SK-N-SH treated with all-trans-retinoic acid at 6 μM for 48 hours (cell line): ENCODE data around the gene SPRED1.

ENCODE experiments used
- ATAC-seq: fragments of 200-7000 bp; cut with Tn5 transposase; 3 replicates; pipeline ENCODE4 v1.9.1; 2020; ENCODE audit warnings: mild to moderate bottlenecking, moderate library complexity
- ARNTL ChIP-seq: fragments of 450-650 bp; formaldehyde crosslinking; IDR thresholded peaks from 2 replicates; pipeline ENCODE4 v1.5.0; 2020; ENCODE audit warnings: low read depth, mild to moderate bottlenecking, moderate library complexity, borderline replicate concordance
- BACH2 ChIP-seq: fragments of 250-450 bp; sonication (Bioruptor Pico); IDR thresholded peaks from 2 replicates; pipeline ENCODE4 v1.9.0; 2021; ENCODE audit warnings: mild to moderate bottlenecking, borderline replicate concordance
- CREB5 ChIP-seq: fragments of 250-450 bp; sonication (Bioruptor Pico); IDR thresholded peaks from 2 replicates; pipeline ENCODE4 v1.5.1; 2020; ENCODE audit warnings: low read depth, mild to moderate bottlenecking, moderate library complexity
- CSDC2 ChIP-seq: fragments of 250-450 bp; sonication (Bioruptor Pico); IDR thresholded peaks from 2 replicates; pipeline ENCODE4 v1.5.0; 2020; ENCODE audit warnings: mild to moderate bottlenecking, moderate library complexity
- CSRNP3 ChIP-seq: fragments of 250-450 bp; sonication (Bioruptor Pico); IDR thresholded peaks from 2 replicates; pipeline ENCODE4 v1.5.1; 2021; ENCODE audit warnings: mild to moderate bottlenecking, moderate library complexity
- ESRRG ChIP-seq: fragments of 250-450 bp; sonication (Bioruptor Pico); IDR thresholded peaks from 2 replicates; pipeline ENCODE4 v1.6.1; 2021; ENCODE audit warnings: mild to moderate bottlenecking
- GLIS3 ChIP-seq: fragments of 250-450 bp; sonication (Bioruptor Pico); IDR thresholded peaks from 2 replicates; pipeline ENCODE4 v1.5.0; 2020; ENCODE audit warnings: mild to moderate bottlenecking, moderate library complexity
- ISL1 ChIP-seq: fragments of 250-450 bp; sonication (Bioruptor Pico); IDR thresholded peaks from 2 replicates; pipeline ENCODE4 v2.1.2; 2022; ENCODE audit warnings: mild to moderate bottlenecking, moderate library complexity
- OSR1 ChIP-seq: fragments of 250-450 bp; sonication (Bioruptor Pico); IDR thresholded peaks from 2 replicates; pipeline ENCODE4 v1.8.0; 2022; ENCODE audit warnings: moderate library complexity, mild to moderate bottlenecking, inconsistent platforms
- POU6F1 ChIP-seq: fragments of 250-450 bp; sonication (Bioruptor Pico); IDR thresholded peaks from 2 replicates; pipeline ENCODE4 v1.8.0; 2021; ENCODE audit warnings: low read depth, mild to moderate bottlenecking, moderate library complexity, borderline replicate concordance
- RARB ChIP-seq: fragments of 250-450 bp; sonication (Bioruptor Pico); IDR thresholded peaks from 2 replicates; pipeline ENCODE4 v1.8.0; 2021; ENCODE audit warnings: mild to moderate bottlenecking, moderate library complexity
- SNAI2 ChIP-seq: fragments of 250-450 bp; sonication (Bioruptor Pico); IDR thresholded peaks from 2 replicates; pipeline ENCODE4 v1.5.0; 2020; ENCODE audit warnings: mild to moderate bottlenecking, moderate library complexity
- TSHZ2 ChIP-seq: fragments of 250-450 bp; sonication (Bioruptor Pico); IDR thresholded peaks from 2 replicates; pipeline ENCODE4 v1.5.0; 2020; ENCODE audit warnings: mild to moderate bottlenecking, moderate library complexity
- ZC3H10 ChIP-seq: fragments of 250-450 bp; sonication (Bioruptor Pico); IDR thresholded peaks from 2 replicates; pipeline ENCODE4 v1.5.1; 2021; ENCODE audit warnings: mild to moderate bottlenecking, moderate library complexity
- ZFP3 ChIP-seq: fragments of 250-450 bp; sonication (Bioruptor Pico); IDR thresholded peaks from 2 replicates; pipeline ENCODE4 v1.5.0; 2020; ENCODE audit warnings: mild to moderate bottlenecking, moderate library complexity
- ZFP30 ChIP-seq: fragments of 450-650 bp; formaldehyde crosslinking; IDR thresholded peaks from 2 replicates; pipeline ENCODE4 v1.5.0; 2022; ENCODE audit warnings: mild to moderate bottlenecking, moderate library complexity
- ZNF565 ChIP-seq: fragments of 450-650 bp; formaldehyde crosslinking; conservative IDR thresholded peaks from 2 replicates; pipeline ENCODE4 v1.5.0; 2020; ENCODE audit warnings: low read depth, mild to moderate bottlenecking, moderate library complexity
- ZNF8 ChIP-seq: fragments of 450-650 bp; formaldehyde crosslinking; IDR thresholded peaks from 2 replicates; pipeline ENCODE4 v1.5.0; 2020; ENCODE audit warnings: mild to moderate bottlenecking, moderate library complexity

Gene SPRED1

GRCh38 chr15:38208779-38209178 is 43.9 kb upstream of the SPRED1 start:
- ATAC-seq = no peak
- no peak for TF ChIP-seq ZC3H10 (CRISPR knock-in tag)
- no peak for TF ChIP-seq CSDC2 (CRISPR knock-in tag)

- TF ChIP-seq ZNF565 = no peak
- no peak for TF ChIP-seq TSHZ2 (CRISPR knock-in tag)
- no peak for ATAC-seq
Measured at GRCh38 chr15:38211249-38211648, 41.4 kb upstream of the SPRED1 start.

GRCh38 chr15:38211811-38212210 is 40.8 kb upstream of the SPRED1 start:
- no peak for TF ChIP-seq ZFP3 (CRISPR knock-in tag)
- TF ChIP-seq BACH2 (CRISPR knock-in tag) = no peak
- no peak for TF ChIP-seq CSDC2 (CRISPR knock-in tag)
- TF ChIP-seq ZFP30 (CRISPR knock-in tag) = no peak
- no peak for TF ChIP-seq ISL1
- ATAC-seq = no peak

- TF ChIP-seq POU6F1 (no peak), RARB (CRISPR knock-in tag) (no peak), ISL1 (no peak), CSRNP3 (CRISPR knock-in tag) (no peak), SNAI2 (CRISPR knock-in tag) (no peak), ARNTL (CRISPR knock-in tag) (no peak), GLIS3 (CRISPR knock-in tag) (no peak), ZNF565 (no peak)
- no peak for ATAC-seq
Measured at GRCh38 chr15:38212729-38213351, 39.8 kb upstream of the SPRED1 start.

- TF ChIP-seq ZFP30 (CRISPR knock-in tag) = no peak
- no peak for ATAC-seq
Measured at GRCh38 chr15:38213356-38213755, 39.3 kb upstream of the SPRED1 start.

- ATAC-seq = no peak
- TF ChIP-seq TSHZ2 (CRISPR knock-in tag) = no peak
- TF ChIP-seq ESRRG (CRISPR knock-in tag) = no peak
- TF ChIP-seq BACH2 (CRISPR knock-in tag) = no peak
- TF ChIP-seq ZNF8 (CRISPR knock-in tag) = no peak
- TF ChIP-seq CREB5 (CRISPR knock-in tag) = no peak
- no peak for TF ChIP-seq ARNTL (CRISPR knock-in tag)
- no peak for TF ChIP-seq ZC3H10 (CRISPR knock-in tag)
- no peak for TF ChIP-seq OSR1
- TF ChIP-seq ISL1 = no peak
Measured at GRCh38 chr15:38215707-38216106, 36.9 kb upstream of the SPRED1 start.
